HG03442 (cell line): ENCODE data around the gene ITGAV.

Source experiments
- ATAC-seq: cut with Tn5 transposase; IDR thresholded peaks from one replicate; pipeline ENCODE4 v1.9.1; 2021; ENCODE audit warnings: mild to moderate bottlenecking, moderate library complexity; ENCODE audit not compliant: unreplicated experiment

ITGAV gene

DNA sequence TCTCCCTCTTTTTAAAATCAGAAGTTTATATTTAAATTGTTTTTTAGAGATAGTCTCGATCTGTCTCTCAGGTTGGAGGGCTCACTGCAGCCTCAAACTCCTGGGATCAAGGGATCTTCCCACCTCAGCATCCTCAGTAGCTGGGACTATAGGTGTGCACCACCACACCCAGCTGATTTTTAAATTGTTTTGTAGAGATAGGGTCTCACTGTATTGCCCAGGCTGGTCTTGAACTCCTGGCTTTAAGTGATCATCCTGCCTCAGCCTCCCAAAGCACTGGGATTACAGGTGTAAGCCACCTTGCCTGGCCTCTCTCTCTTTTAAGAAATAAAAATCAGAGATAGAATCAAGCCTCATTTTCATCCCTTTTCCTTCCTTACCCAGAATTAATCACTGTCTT, 126.1 kb downstream of the ITGAV start:
- ATAC-seq = no peak

GRCh38 chr2:186716899-186717298, 127.0 kb downstream of the ITGAV start:
- no peak for ATAC-seq

DNA sequence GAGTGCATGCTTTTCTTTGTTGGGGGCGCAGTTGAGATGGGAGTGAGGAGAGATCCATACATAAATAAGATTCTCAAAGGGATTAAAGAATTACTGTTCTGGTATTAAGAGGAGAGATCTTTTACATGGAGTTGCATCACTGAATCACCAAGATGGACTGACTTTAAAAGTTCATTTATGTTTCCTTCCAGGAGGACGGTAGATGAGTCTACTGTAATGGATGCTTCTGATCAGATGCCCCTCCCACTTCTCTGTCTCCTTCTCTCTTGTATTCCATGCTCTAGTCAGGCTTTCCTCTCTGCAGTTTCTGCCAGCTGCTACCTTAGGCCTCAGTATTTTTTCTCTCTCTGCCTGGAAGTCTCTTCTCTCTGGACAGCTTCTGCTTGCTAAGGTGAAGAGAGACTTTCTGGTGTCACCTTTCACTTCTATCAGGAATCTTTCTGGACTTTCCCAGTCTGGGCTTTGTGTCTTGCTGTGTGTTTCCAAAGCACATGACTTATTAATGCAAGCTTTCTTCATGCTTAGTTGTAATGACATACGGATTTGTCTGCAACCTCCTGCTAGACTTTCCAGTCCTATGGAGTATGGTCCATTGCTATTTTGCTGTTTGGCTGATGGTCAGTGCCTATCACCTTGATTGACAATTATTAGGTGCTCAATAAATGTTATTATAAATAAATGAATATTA, 127.6 kb downstream of the ITGAV start:
- ATAC-seq = no peak

DNA sequence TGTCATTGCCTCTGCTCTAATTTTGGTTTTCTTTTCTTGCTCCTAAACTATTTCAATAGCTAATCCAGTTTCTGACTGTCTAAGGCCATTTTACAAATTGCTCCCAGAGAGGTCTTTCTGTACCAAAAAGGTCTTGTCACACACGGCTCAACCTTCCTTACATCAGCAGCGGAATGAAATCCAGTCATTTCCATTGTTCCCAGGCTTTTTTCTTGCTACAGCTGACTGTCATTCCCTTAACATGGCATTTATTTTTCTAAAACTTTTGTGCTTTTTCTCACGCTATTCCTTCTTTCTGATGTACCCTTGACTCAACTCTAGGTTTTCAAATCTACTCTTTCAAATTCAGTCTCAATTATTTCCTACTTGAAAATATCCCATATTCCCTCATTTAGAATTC, 128.3 kb downstream of the ITGAV start:
- ATAC-seq = no peak

DNA sequence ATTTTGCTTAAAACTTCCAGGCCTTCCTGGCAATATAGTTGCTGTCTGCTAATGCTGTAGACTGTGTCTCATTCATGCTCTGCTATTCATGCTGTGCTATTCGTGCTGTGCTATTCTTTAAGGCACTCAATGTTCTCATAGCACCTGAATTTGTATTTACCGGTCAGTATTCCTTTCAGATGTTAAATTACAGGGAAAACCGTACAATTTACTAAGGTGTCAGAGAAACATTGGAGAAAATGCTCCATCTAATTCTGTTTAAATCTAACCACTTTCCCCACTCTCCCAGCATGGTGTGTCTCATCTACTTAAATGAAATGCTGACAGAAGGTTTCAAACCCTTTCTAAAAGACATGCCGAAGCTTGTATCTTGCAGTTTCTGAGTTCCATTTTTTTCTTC, 129.0 kb downstream of the ITGAV start:
- no peak for ATAC-seq

DNA sequence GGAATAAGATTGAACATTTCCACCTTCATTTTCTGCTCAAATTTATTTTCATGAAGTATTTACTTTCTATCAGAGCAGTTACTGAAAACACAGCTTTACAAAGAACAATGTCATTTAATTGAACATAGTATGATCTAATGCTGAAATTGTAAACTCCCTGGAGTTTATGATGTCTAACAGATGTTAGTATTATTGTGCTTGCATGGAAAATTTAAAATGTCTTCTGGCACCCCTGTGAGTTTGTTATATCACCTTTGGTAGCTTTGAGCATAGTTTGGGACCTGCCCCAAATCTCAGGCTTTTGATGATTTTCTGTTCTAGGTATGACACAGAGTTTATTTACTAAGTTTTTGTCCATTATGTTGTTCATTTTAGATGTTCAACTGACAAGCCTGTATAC, 132.1 kb downstream of the ITGAV start:
- no peak for ATAC-seq

- ATAC-seq = no peak
These were observed 134.9 kb downstream of the ITGAV start for GRCh38 chr2:186724736-186725135.

DNA sequence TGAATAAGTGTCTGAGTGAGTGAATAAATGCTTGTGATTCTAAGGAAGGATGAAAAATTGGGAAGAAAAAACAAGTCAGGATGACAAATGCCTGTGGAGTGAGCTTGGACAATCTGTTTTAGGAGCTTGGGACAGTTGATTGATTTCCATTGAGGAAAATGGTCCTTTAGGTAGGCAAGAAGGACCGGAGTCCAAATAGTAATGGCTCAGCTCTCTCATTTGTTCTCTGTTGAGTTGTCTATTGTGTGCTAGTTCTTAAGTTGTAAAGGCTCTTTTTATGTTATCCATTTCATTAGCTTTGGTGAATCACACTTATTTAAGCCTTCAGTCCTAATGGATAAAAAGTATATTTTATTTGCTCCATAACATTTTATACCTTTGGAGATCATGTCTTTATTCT, 135.9 kb downstream of the ITGAV start:
- ATAC-seq = no peak

DNA sequence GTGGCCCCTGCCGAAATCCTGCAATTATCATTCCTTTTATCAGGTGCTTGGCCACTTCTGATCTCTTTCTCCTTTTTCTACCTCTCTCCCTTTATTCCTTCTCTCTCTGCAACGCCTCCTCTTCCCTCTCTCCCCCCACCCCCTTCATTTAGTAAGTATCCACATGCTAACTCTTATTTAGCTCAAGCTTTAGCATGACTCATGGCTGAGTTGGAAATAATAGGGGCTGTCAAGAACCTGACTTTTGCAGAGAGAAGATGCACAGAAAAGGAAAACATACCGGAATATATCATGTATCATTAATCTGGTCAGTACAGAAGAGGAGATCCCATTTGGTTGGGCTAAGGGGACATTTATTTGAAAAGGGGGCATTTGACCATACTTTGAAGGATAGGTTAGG, 137.1 kb downstream of the ITGAV start:
- no peak for ATAC-seq

GRCh38 chr2:186728631-186729030, 138.8 kb downstream of the ITGAV start:
- no peak for ATAC-seq
